H1 (cell line): ENCODE data around the gene TBC1D16. TPM values are rescaled to one million over a fixed set of nuclear protein-coding genes. Genes with fewer than 3 reads are reported as not detected.

ENCODE experiments used
- CTBP2 ChIP-seq: IDR thresholded peaks from 2 replicates; pipeline ENCODE4 v1.7.0; 2011; ENCODE audit warnings: borderline replicate concordance, mild to moderate bottlenecking, moderate library complexity, mixed read lengths, low read length; ENCODE audit not compliant: insufficient read depth, insufficient read length
- RNF2 ChIP-seq: fragments of 200-900, 300-1000 bp; sonication (generic); IDR thresholded peaks from 2 replicates; pipeline ENCODE4 v1.7.1; 2016; ENCODE audit warnings: borderline replicate concordance, low read depth, mild to moderate bottlenecking, antibody characterized with exemption, low read length; ENCODE audit not compliant: poor library complexity, severe bottlenecking; ENCODE audit errors: missing control alignments
- polyA plus RNA-seq, 7 experiments: library from polyadenylated mRNA; depleted of rRNA in 3 of 7; stranded (reverse) in 5 of 7; unstranded in 2 of 7; fragments of >200 nt in 5 of 7; fragments of 200-250 nt in 2 of 7; gene quantifications; 1 replicate in 5 of 7; 2 replicates in 1 of 7; 4 replicates in 1 of 7; pipeline versions ENCODE4 v1.2.1 to v1.2.3, GENCODE V29; 2011 to 2013; ENCODE audit warnings: missing spikeins in 2 of 7, mixed read lengths in 2 of 7
- total RNA-seq: library from RNA; stranded (reverse); fragmentation: NEBNext Ultra II Directional; extraction: Animal tissue kit (Norgen Biotek cat#: 25700); gene quantifications from 2 replicates; pipeline ENCODE4 v1.2.1, GENCODE V29; 2021
- TF ChIP-seq, protein P1 (sequence below): fragments of 300-600 bp; sonication (generic); IDR thresholded peaks from 2 replicates; pipeline ENCODE4 v1.7.1; 2012; ENCODE audit warnings: low read length, moderate library complexity, mild to moderate bottlenecking, inconsistent platforms; ENCODE audit not compliant: insufficient replicate concordance

The TBC1D16 gene
- total and polyA plus RNA-seq, 2 of the 8 experiments (the other 6 are each of a cell fraction or from before 2014, with no cell fraction given): 21.1 to 109 TPM

DNA sequence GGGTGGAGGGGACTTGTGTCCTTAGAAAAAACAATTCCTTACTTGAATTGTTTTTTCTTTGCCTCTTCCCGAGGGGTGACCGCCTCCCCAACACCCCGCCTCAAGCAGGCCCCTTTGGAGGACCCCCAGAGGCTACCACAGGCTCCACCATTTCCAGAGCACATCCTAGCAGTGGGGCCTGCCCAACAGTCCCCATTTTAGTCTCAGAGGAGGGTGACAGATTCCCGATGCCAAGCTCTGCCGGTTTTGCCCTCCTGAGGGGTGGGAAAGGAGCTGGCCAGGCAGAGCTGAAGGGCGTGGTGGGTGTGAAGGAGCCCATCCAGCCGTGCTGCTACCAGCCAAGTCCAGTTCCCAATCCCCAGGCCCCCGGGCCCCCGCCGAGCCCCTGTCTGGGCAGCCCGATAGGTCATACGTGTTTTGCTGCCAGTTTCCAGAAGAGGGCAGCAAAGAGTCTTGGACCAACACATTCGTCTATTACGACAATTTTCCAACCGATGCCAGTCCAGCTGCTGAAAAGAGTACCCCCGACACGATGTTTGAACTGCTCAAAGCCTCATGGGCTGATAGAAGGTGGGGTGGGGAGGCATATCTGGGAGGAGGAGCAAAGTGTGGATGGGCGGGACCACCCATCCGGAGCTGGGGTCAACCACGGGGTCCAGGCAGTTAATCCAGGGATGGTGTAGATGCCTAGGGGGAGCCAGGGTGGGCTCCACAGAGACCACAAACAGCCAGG lies 46.9 kb upstream of the TBC1D16 start (continued):
- no peak for TF ChIP-seq RNF2
- no peak for TF ChIP-seq CTBP2
- TF ChIP-seq, protein P1, sequence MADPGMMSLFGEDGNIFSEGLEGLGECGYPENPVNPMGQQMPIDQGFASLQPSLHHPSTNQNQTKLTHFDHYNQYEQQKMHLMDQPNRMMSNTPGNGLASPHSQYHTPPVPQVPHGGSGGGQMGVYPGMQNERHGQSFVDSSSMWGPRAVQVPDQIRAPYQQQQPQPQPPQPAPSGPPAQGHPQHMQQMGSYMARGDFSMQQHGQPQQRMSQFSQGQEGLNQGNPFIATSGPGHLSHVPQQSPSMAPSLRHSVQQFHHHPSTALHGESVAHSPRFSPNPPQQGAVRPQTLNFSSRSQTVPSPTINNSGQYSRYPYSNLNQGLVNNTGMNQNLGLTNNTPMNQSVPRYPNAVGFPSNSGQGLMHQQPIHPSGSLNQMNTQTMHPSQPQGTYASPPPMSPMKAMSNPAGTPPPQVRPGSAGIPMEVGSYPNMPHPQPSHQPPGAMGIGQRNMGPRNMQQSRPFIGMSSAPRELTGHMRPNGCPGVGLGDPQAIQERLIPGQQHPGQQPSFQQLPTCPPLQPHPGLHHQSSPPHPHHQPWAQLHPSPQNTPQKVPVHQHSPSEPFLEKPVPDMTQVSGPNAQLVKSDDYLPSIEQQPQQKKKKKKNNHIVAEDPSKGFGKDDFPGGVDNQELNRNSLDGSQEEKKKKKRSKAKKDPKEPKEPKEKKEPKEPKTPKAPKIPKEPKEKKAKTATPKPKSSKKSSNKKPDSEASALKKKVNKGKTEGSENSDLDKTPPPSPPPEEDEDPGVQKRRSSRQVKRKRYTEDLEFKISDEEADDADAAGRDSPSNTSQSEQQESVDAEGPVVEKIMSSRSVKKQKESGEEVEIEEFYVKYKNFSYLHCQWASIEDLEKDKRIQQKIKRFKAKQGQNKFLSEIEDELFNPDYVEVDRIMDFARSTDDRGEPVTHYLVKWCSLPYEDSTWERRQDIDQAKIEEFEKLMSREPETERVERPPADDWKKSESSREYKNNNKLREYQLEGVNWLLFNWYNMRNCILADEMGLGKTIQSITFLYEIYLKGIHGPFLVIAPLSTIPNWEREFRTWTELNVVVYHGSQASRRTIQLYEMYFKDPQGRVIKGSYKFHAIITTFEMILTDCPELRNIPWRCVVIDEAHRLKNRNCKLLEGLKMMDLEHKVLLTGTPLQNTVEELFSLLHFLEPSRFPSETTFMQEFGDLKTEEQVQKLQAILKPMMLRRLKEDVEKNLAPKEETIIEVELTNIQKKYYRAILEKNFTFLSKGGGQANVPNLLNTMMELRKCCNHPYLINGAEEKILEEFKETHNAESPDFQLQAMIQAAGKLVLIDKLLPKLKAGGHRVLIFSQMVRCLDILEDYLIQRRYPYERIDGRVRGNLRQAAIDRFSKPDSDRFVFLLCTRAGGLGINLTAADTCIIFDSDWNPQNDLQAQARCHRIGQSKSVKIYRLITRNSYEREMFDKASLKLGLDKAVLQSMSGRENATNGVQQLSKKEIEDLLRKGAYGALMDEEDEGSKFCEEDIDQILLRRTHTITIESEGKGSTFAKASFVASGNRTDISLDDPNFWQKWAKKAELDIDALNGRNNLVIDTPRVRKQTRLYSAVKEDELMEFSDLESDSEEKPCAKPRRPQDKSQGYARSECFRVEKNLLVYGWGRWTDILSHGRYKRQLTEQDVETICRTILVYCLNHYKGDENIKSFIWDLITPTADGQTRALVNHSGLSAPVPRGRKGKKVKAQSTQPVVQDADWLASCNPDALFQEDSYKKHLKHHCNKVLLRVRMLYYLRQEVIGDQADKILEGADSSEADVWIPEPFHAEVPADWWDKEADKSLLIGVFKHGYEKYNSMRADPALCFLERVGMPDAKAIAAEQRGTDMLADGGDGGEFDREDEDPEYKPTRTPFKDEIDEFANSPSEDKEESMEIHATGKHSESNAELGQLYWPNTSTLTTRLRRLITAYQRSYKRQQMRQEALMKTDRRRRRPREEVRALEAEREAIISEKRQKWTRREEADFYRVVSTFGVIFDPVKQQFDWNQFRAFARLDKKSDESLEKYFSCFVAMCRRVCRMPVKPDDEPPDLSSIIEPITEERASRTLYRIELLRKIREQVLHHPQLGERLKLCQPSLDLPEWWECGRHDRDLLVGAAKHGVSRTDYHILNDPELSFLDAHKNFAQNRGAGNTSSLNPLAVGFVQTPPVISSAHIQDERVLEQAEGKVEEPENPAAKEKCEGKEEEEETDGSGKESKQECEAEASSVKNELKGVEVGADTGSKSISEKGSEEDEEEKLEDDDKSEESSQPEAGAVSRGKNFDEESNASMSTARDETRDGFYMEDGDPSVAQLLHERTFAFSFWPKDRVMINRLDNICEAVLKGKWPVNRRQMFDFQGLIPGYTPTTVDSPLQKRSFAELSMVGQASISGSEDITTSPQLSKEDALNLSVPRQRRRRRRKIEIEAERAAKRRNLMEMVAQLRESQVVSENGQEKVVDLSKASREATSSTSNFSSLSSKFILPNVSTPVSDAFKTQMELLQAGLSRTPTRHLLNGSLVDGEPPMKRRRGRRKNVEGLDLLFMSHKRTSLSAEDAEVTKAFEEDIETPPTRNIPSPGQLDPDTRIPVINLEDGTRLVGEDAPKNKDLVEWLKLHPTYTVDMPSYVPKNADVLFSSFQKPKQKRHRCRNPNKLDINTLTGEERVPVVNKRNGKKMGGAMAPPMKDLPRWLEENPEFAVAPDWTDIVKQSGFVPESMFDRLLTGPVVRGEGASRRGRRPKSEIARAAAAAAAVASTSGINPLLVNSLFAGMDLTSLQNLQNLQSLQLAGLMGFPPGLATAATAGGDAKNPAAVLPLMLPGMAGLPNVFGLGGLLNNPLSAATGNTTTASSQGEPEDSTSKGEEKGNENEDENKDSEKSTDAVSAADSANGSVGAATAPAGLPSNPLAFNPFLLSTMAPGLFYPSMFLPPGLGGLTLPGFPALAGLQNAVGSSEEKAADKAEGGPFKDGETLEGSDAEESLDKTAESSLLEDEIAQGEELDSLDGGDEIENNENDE: no peak
